OCI-LY3 (cell line): ENCODE measurements around the gene ATRX.

ENCODE experiments used
- H2AFZ ChIP-seq: fragments of 200-600, 300-600 bp; shearing (Covaris generic); 2 replicates; pipeline ENCODE4 v1.6.0; 2014; ENCODE audit warnings: antibody characterized with exemption, low read depth, low read length
- H3K27ac ChIP-seq: fragments of 200-600, 300-600 bp; sonication (generic); 2 replicates; pipeline ENCODE4 v1.5.1; 2014; ENCODE audit warnings: mild to moderate bottlenecking, low read length, moderate library complexity, mixed read lengths
- H3K27me3 ChIP-seq: fragments of 200-600, 300-600 bp; sonication (generic); 2 replicates; pipeline ENCODE4 v1.6.1; 2014; ENCODE audit warnings: low read depth, low read length, mixed read lengths
- H3K36me3 ChIP-seq: fragments of 200-600, 300-600 bp; sonication (generic); replicated peaks from 2 replicates; pipeline ENCODE3; 2014; ENCODE audit warnings: low read depth, low read length, mixed read lengths
- H3K4me1 ChIP-seq: fragments of 300-600, 200-600 bp; sonication (generic); 2 replicates; pipeline ENCODE4 v1.6.1; 2014; ENCODE audit warnings: low read length, mixed read lengths
- H3K4me2 ChIP-seq: fragments of 200-600, 300-600 bp; sonication (generic); 2 replicates; pipeline ENCODE4 v1.6.1; 2014; ENCODE audit warnings: low read length, mixed read lengths
- H3K4me3 ChIP-seq: fragments of 300-600, 200-600 bp; sonication (generic); 2 replicates; pipeline ENCODE4 v1.5.1; 2014; ENCODE audit warnings: antibody characterized with exemption, mild to moderate bottlenecking, low read length, moderate library complexity
- H3K79me2 ChIP-seq: fragments of 300-600, 200-600 bp; shearing (Covaris generic); 2 replicates; pipeline ENCODE4 v1.6.1; 2014; ENCODE audit warnings: mild to moderate bottlenecking, low read length, mixed read lengths
- H3K9ac ChIP-seq: fragments of 300-600, 200-600 bp; shearing (Covaris generic); 2 replicates; pipeline ENCODE4 v1.6.0; 2014; ENCODE audit warnings: mild to moderate bottlenecking, low read length, moderate library complexity
- H3K9me3 ChIP-seq: fragments of 200-600, 300-600 bp; shearing (Covaris generic); 2 replicates; pipeline ENCODE4 v1.6.1; 2014; ENCODE audit warnings: low read length, mixed read lengths; ENCODE audit not compliant: insufficient read depth
- H4K20me1 ChIP-seq: fragments of 200-600, 300-600 bp; sonication (generic); 2 replicates; pipeline ENCODE4 v1.6.1; 2016; ENCODE audit warnings: low read length, mixed read lengths; ENCODE audit not compliant: insufficient read depth
- EZH2phosphoT487 ChIP-seq: fragments of 200-600 bp; shearing (Covaris generic); IDR thresholded peaks from 2 replicates; pipeline ENCODE4 v1.6.1; 2018; ENCODE audit warnings: antibody characterized with exemption, mixed run types, low read depth
- TF ChIP-seq, protein P1 (sequence below): fragments of 200-600, 300-600 bp; sonication (generic); IDR thresholded peaks from 2 replicates; pipeline ENCODE4 v1.5.1; 2014; ENCODE audit warnings: antibody characterized with exemption, low read length, low read depth

The ATRX gene

DNA sequence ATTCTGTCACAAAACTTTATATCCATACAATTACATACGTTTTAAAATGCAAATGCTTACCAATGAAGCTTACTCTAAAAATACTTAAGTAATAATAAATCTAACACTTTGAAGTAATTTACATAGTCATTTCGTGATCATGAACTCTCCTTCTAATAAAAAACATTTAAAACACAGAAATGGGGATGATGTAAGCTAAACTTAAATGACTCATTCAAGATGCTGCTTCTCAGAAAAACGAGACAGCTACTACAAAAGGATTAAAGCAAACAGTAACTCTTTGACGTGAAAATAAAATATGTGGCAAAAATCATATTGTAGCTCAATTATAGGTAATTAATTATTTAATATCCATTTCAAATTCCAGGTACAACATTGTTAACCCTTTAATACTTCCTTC lies 190.2 kb downstream of the ATRX start:
- H3K4me1 ChIP-seq = no peaks in the 10 kb centered on the region
- H2AFZ ChIP-seq = no peak overlapping the region

DNA sequence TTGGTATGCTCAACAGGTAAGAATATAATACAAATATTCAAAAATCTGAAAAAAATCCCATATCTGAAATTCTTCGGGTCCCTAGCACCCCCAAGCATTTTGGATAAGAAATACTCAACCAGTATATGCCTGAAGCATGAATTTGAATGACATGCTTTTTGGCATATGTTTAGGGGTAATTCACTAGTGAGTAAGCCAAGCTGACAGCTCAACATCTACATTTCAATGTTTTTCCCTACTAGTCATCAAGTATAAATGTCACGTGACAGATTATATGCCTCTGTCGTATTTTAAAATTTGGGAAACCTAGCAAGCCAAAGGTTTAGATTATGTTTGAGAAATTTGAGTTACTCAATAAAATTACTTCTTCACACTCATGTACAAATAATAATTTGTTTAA lies 213.7 kb downstream of the ATRX start:
- H3K27ac ChIP-seq = no peak overlapping the region
- H2AFZ ChIP-seq = no peak overlapping the region
- H3K9ac ChIP-seq = no peak overlapping the region
- no peaks in the 10 kb centered on the region for H3K4me1 ChIP-seq
- no peak overlapping the region for H3K4me3 ChIP-seq
- no peaks in the 10 kb centered on the region for H4K20me1 ChIP-seq
- H3K27me3 ChIP-seq = no peaks in the 10 kb centered on the region
- no peaks in the 10 kb centered on the region for H3K79me2 ChIP-seq
- peaks cover 12% of the 10 kb centered on the region for H3K36me3 ChIP-seq
- no peak overlapping the region for H3K4me2 ChIP-seq
- H3K9me3 ChIP-seq = no peaks in the 10 kb centered on the region
- TF ChIP-seq EZH2phosphoT487 = no peak
- TF ChIP-seq, protein P1, sequence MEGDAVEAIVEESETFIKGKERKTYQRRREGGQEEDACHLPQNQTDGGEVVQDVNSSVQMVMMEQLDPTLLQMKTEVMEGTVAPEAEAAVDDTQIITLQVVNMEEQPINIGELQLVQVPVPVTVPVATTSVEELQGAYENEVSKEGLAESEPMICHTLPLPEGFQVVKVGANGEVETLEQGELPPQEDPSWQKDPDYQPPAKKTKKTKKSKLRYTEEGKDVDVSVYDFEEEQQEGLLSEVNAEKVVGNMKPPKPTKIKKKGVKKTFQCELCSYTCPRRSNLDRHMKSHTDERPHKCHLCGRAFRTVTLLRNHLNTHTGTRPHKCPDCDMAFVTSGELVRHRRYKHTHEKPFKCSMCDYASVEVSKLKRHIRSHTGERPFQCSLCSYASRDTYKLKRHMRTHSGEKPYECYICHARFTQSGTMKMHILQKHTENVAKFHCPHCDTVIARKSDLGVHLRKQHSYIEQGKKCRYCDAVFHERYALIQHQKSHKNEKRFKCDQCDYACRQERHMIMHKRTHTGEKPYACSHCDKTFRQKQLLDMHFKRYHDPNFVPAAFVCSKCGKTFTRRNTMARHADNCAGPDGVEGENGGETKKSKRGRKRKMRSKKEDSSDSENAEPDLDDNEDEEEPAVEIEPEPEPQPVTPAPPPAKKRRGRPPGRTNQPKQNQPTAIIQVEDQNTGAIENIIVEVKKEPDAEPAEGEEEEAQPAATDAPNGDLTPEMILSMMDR = no peak

More for the DNA sequence above, 190.2 kb downstream of the ATRX start:
- H3K9me3 ChIP-seq = no peaks in the 10 kb centered on the region
- no peak overlapping the region for H3K9ac ChIP-seq
- H3K4me3 ChIP-seq = no peak overlapping the region
- peaks cover 4% of the 10 kb centered on the region; the same call in 1 of the 2 replicates for H4K20me1 ChIP-seq
- peaks cover 12% of the 10 kb centered on the region for H3K36me3 ChIP-seq
- TF ChIP-seq, protein P1 = no peak
- TF ChIP-seq EZH2phosphoT487 = no peak
- no peak overlapping the region for H3K4me2 ChIP-seq
- H3K79me2 ChIP-seq = no peaks in the 10 kb centered on the region
- H3K27ac ChIP-seq = no peak overlapping the region
- H3K27me3 ChIP-seq = no peaks in the 10 kb centered on the region

DNA sequence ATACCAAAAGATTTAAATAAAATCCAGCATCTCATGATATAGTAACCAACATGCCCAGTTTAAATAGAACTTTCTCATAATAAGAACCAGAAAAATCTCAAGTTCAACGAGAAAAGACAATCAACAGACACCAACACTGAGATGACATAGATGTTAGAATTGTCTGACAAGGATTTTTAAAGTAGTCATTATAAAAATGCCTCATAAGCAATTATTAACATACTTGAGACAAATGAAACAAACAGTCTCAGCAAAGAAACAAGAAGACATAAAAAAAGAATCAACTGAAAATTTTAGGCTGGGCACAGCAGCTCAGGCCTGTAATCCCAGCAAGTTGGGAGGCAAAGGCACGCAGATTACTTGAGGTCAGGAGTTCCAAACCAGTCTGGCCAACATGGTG lies 220.7 kb downstream of the ATRX start:
- TF ChIP-seq EZH2phosphoT487 = no peak
- TF ChIP-seq, protein P1 = no peak
- Histone ChIP-seq H3K9me3 (no peaks in the 10 kb centered on the region), H3K36me3 (peaks cover 19% of the 10 kb centered on the region), H2AFZ (no peak overlapping the region), H3K4me3 (no peak overlapping the region), H3K9ac (no peak overlapping the region), H3K4me2 (no peak overlapping the region), H4K20me1 (no peaks in the 10 kb centered on the region), H3K79me2 (no peaks in the 10 kb centered on the region), H3K4me1 (no peaks in the 10 kb centered on the region), H3K27me3 (no peaks in the 10 kb centered on the region), H3K27ac (no peak overlapping the region)

DNA sequence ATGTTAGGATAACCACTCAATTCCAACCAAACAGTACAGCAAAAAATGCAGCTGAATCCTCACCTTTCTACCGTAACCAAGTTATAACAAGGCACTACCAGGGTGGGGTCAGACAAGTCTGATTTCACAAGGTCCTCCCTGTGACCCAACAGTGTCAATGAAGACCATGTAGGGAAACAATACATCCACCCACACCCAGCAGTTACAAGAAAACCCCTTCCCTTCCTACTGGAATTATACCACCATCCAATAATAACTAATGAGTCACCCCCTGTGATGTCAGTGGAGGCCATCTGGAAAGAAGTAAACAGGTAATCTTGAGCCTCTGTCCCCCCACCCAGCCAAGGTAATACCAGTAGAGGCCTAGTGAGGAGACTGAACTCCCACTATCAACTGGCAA lies 221.2 kb downstream of the ATRX start:
- Histone ChIP-seq H3K36me3 (peaks cover 19% of the 10 kb centered on the region), H3K9me3 (no peaks in the 10 kb centered on the region), H3K27me3 (no peaks in the 10 kb centered on the region), H3K4me1 (no peaks in the 10 kb centered on the region), H3K9ac (no peak overlapping the region), H3K79me2 (no peaks in the 10 kb centered on the region), H3K4me2 (no peak overlapping the region), H3K4me3 (no peak overlapping the region), H4K20me1 (no peaks in the 10 kb centered on the region), H2AFZ (no peak overlapping the region), H3K27ac (no peak overlapping the region)
- TF ChIP-seq, protein P1 = no peak
- TF ChIP-seq EZH2phosphoT487 = no peak
